NCI-H82 (cell line): Measurements from ENCODE around the gene TMEM255B.

ENCODE experiments used
- DNase-seq: peaks from one replicate; lab custom pipeline; 2025; lab: John Stamatoyannopoulos, UW

TMEM255B gene

GRCh38 chr13:113862191-113862930 is 103.3 kb downstream of the TMEM255B start:
- DNase-seq = no peak

- DNase-seq = no peak
Observed at GRCh38 chr13:113862931-113863523, 104.0 kb downstream of the TMEM255B start.

GRCh38 chr13:113863524-113864272 is 104.7 kb downstream of the TMEM255B start, which contains the start of gene GAS6:
TSS of gene GAS6 (minus strand) at chr13:113864076. CDS start at chr13:113863920, 156 bp downstream.
- DNase-seq = no peak

GRCh38 chr13:113864273-113864890 is 105.4 kb downstream of the TMEM255B start:
- no peak for DNase-seq

- DNase-seq = no peak
Observed at GRCh38 chr13:113865427-113865826, 106.4 kb downstream of the TMEM255B start.
